H1 (cell line): Measurements from ENCODE around the gene KCNA2. TPM values are rescaled to one million over a fixed set of nuclear protein-coding genes. Genes with fewer than 3 reads are reported as not detected.

ENCODE experiments used
- CTCF ChIA-PET: fragments of 300-600 bp; sonication (Branson Sonifier 250); formaldehyde crosslinking; loops from one replicate; lab custom pipeline; 2021; ENCODE audit not compliant: partially characterized antibody; lab: Charles Lee
- POLR2A ChIA-PET: fragments of 300-600 bp; sonication (Branson Sonifier 250); formaldehyde crosslinking; loops from one replicate; lab custom pipeline; 2021; ENCODE audit warnings: inconsistent platforms; ENCODE audit not compliant: partially characterized antibody; lab: Charles Lee
- DNase-seq, 2 experiments: peaks; one replicate each; pipeline versions ENCODE4 v3.0.0 to v3.0.0-alpha.2; 2010 to 2022; ENCODE audit warnings: low spot score in 2 of 2, low read depth in 1 of 2, mixed read lengths in 1 of 2
- FAIRE-seq: peaks from 2 replicates; lab custom pipeline; 2011; peaks lifted over from hg19 to GRCh38; lab: Jason Lieb, UNC
- H2AFZ ChIP-seq: 2 replicates; pipeline ENCODE4 v1.8.1; 2012; ENCODE audit warnings: low read length, inconsistent platforms
- H2AK5ac ChIP-seq: 2 replicates; pipeline ENCODE4 v1.6.1; 2013; ENCODE audit warnings: low read depth, low read length
- H2BK120ac ChIP-seq: replicated peaks from 2 replicates; pipeline ENCODE3; 2013; ENCODE audit warnings: low read depth, low read length, inconsistent platforms
- H2BK12ac ChIP-seq: 2 replicates; pipeline ENCODE4 v1.6.1; 2013; ENCODE audit warnings: low read depth, low read length
- H2BK15ac ChIP-seq: 2 replicates; pipeline ENCODE4 v1.6.1; 2013; ENCODE audit warnings: low read length
- H2BK20ac ChIP-seq: 2 replicates; pipeline ENCODE4 v1.6.1; 2013; ENCODE audit warnings: low read length
- H2BK5ac ChIP-seq: 2 replicates; pipeline ENCODE4 v1.6.1; 2013; ENCODE audit warnings: low read depth, low read length
- H3K14ac ChIP-seq: 2 replicates; pipeline ENCODE4 v1.6.1; 2013; ENCODE audit warnings: inconsistent platforms; ENCODE audit not compliant: insufficient read length
- H3K18ac ChIP-seq: 2 replicates; pipeline ENCODE4 v1.6.1; 2013; ENCODE audit warnings: low read length; ENCODE audit errors: extremely low read depth
- H3K23ac ChIP-seq: 2 replicates; pipeline ENCODE4 v1.6.1; 2013; ENCODE audit warnings: inconsistent platforms; ENCODE audit not compliant: insufficient read length
- H3K23me2 ChIP-seq: 2 replicates; pipeline ENCODE4 v1.6.1; 2013; ENCODE audit warnings: low read depth, low read length
- H3K27ac ChIP-seq: 2 replicates; pipeline ENCODE4 v1.6.1; 2011; ENCODE audit warnings: low read depth, low read length, inconsistent platforms
- H3K27me3 ChIP-seq, 4 experiments: replicated peaks in 1 of 4; 1 replicate in 1 of 4; 2 replicates in 3 of 4; pipeline versions ENCODE4 v1.6.1 to v1.8.1; 2011 to 2013; ENCODE audit warnings: low read length in 3 of 4, mild to moderate bottlenecking in 3 of 4, inconsistent platforms in 2 of 4, mixed read lengths in 2 of 4, moderate library complexity in 1 of 4; ENCODE audit not compliant: control insufficient read depth in 3 of 4, insufficient read depth in 3 of 4; ENCODE audit errors: extremely low read depth in 1 of 4
- H3K36me3 ChIP-seq, 4 experiments: 2 replicates each; pipeline versions ENCODE4 v1.6.1 to v1.8.1; 2011 to 2013; ENCODE audit warnings: mild to moderate bottlenecking in 4 of 4, low read length in 3 of 4, moderate library complexity in 2 of 4, control low read depth in 1 of 4, inconsistent platforms in 1 of 4; ENCODE audit not compliant: insufficient read depth in 4 of 4, control insufficient read depth in 2 of 4
- H3K4ac ChIP-seq: replicated peaks from 2 replicates; pipeline ENCODE3; 2013; ENCODE audit warnings: low read length, low read depth, mixed read lengths, inconsistent platforms; ENCODE audit not compliant: insufficient read length
- H3K4me1 ChIP-seq, 4 experiments: replicated peaks in 1 of 4; 1 replicate in 1 of 4; 2 replicates in 3 of 4; pipeline versions ENCODE4 v1.6.1 to v1.8.1; 2011 to 2013; ENCODE audit warnings: low read length in 3 of 4, inconsistent platforms in 2 of 4, mixed read lengths in 1 of 4; ENCODE audit not compliant: insufficient read depth in 4 of 4, control insufficient read depth in 3 of 4
- H3K4me2 ChIP-seq, 2 experiments: 2 replicates each; pipeline versions ENCODE4 v1.6.1 to v1.8.1; 2011 to 2013; ENCODE audit warnings: low read depth in 2 of 2, low read length in 2 of 2, control low read depth in 1 of 2, inconsistent platforms in 1 of 2, mild to moderate bottlenecking in 1 of 2; ENCODE audit not compliant: insufficient read depth in 1 of 2
- H3K4me3 ChIP-seq, 4 experiments: fragments of 200-600, 300-600 bp in 1 of 4; sonication (generic), shearing (Covaris generic), sonication (Bioruptor Twin) in 1 of 4; 2 replicates each; pipeline versions ENCODE4 v1.5.1 to v1.8.1; 2011 to 2016; ENCODE audit warnings: low read length in 4 of 4, low read depth in 3 of 4, control low read depth in 2 of 4, inconsistent platforms in 2 of 4, mild to moderate bottlenecking in 2 of 4, mixed read lengths in 1 of 4, moderate library complexity in 1 of 4; ENCODE audit not compliant: insufficient read depth in 2 of 4; ENCODE audit errors: extremely low read depth in 1 of 4
- H3K56ac ChIP-seq: replicated peaks from 2 replicates; pipeline ENCODE3; 2013; ENCODE audit warnings: low read depth, mild to moderate bottlenecking, mixed read lengths, low read length, inconsistent platforms; ENCODE audit not compliant: insufficient read length
- H3K79me1 ChIP-seq: 2 replicates; pipeline ENCODE4 v1.6.1; 2013; ENCODE audit warnings: low read depth, low read length, control low read depth
- H3K79me2 ChIP-seq, 2 experiments: 2 replicates each; pipeline versions ENCODE4 v1.6.1 to v1.8.1; 2012 to 2013; ENCODE audit warnings: low read length in 2 of 2, mild to moderate bottlenecking in 2 of 2, inconsistent platforms in 1 of 2; ENCODE audit not compliant: insufficient read depth in 2 of 2, control insufficient read depth in 1 of 2
- H3K9ac ChIP-seq, 4 experiments: replicated peaks in 1 of 4; 1 replicate in 1 of 4; 2 replicates in 3 of 4; pipeline versions ENCODE4 v1.6.1 to v1.8.1; 2011 to 2013; ENCODE audit warnings: low read depth in 3 of 4, low read length in 3 of 4, control low read depth in 2 of 4, mild to moderate bottlenecking in 2 of 4, moderate library complexity in 2 of 4, inconsistent platforms in 1 of 4; ENCODE audit errors: extremely low read depth in 1 of 4
- H3K9me3 ChIP-seq, 2 experiments: 2 replicates each; pipeline versions ENCODE4 v1.6.1 to v1.8.1; 2012 to 2013; ENCODE audit warnings: mild to moderate bottlenecking in 2 of 2, moderate library complexity in 2 of 2, control low read depth in 1 of 2, inconsistent platforms in 1 of 2, low read depth in 1 of 2, low read length in 1 of 2, mixed read lengths in 1 of 2; ENCODE audit not compliant: insufficient read depth in 2 of 2
- H4K20me1 ChIP-seq, 2 experiments: replicated peaks in 1 of 2; 2 replicates each; pipeline versions ENCODE3 to v1.8.1; 2011 to 2013; ENCODE audit warnings: inconsistent platforms in 2 of 2, low read length in 2 of 2, mild to moderate bottlenecking in 1 of 2; ENCODE audit not compliant: insufficient read depth in 2 of 2, control insufficient read depth in 1 of 2
- H4K5ac ChIP-seq: 2 replicates; pipeline ENCODE4 v1.6.1; 2013; ENCODE audit warnings: low read length, low read depth, mixed read lengths, inconsistent platforms; ENCODE audit not compliant: insufficient read length
- H4K8ac ChIP-seq: 2 replicates; pipeline ENCODE4 v1.8.0; 2013; ENCODE audit warnings: mild to moderate bottlenecking, moderate library complexity, low read length, inconsistent platforms; ENCODE audit not compliant: insufficient read depth; ENCODE audit errors: extremely low read depth
- H4K91ac ChIP-seq: replicated peaks from 2 replicates; pipeline ENCODE3; 2013; ENCODE audit warnings: low read length, mixed read lengths, inconsistent platforms; ENCODE audit not compliant: insufficient read length
- CEBPB ChIP-seq: IDR thresholded peaks from 2 replicates; pipeline ENCODE4 v1.6.1; 2012; ENCODE audit warnings: low read depth, low read length
- EP300 ChIP-seq, 2 experiments: IDR thresholded peaks; 1 replicate in 1 of 2; 2 replicates in 1 of 2; pipeline ENCODE4 v1.6.1; 2011 to 2012; ENCODE audit warnings: low read depth in 2 of 2, low read length in 2 of 2, mild to moderate bottlenecking in 2 of 2, borderline replicate concordance in 1 of 2, inconsistent platforms in 1 of 2, moderate library complexity in 1 of 2
- KDM1A ChIP-seq: fragments of 200-600, 300-600 bp; sonication (generic); IDR thresholded peaks from 2 replicates; pipeline ENCODE4 v1.7.1; 2016; ENCODE audit warnings: mild to moderate bottlenecking, low read length, borderline replicate concordance
- MAX ChIP-seq: IDR thresholded peaks from 2 replicates; pipeline ENCODE4 v1.6.1; 2012; ENCODE audit warnings: inconsistent platforms
- NRF1 ChIP-seq: IDR thresholded peaks from 2 replicates; pipeline ENCODE4 v1.6.1; 2011; ENCODE audit warnings: mild to moderate bottlenecking, low read depth, low read length, improper control_type of control experiment
- PHF8 ChIP-seq: fragments of 200-600 bp; sonication (generic); conservative IDR thresholded peaks from 2 replicates; pipeline ENCODE4 v1.7.1; 2012; ENCODE audit warnings: low read depth, mild to moderate bottlenecking, inconsistent platforms, low read length, moderate library complexity
- POLR2AphosphoS5 ChIP-seq: IDR thresholded peaks from 2 replicates; pipeline ENCODE4 v1.6.1; 2011; ENCODE audit warnings: low read depth, low read length
- RXRA ChIP-seq: IDR thresholded peaks from 2 replicates; pipeline ENCODE4 v1.6.1; 2011; ENCODE audit warnings: low read depth, mild to moderate bottlenecking, low read length, moderate library complexity; ENCODE audit not compliant: insufficient read depth
- SIN3A ChIP-seq, 2 experiments: IDR thresholded peaks in 1 of 2; conservative IDR thresholded peaks in 1 of 2; 2 replicates each; pipeline ENCODE4 v1.6.1; 2011 to 2012; ENCODE audit warnings: low read length in 2 of 2, improper control_type of control experiment in 1 of 2, low read depth in 1 of 2, mild to moderate bottlenecking in 1 of 2
- SRF ChIP-seq: IDR thresholded peaks from 2 replicates; pipeline ENCODE4 v1.6.1; 2011; ENCODE audit warnings: mild to moderate bottlenecking, low read depth, low read length, moderate library complexity
- TEAD4 ChIP-seq: IDR thresholded peaks from 2 replicates; pipeline ENCODE4 v1.6.1; 2012; ENCODE audit warnings: low read depth, low read length, inconsistent platforms, mixed read lengths
- USF2 ChIP-seq: IDR thresholded peaks from 2 replicates; pipeline ENCODE4 v1.6.1; 2011; ENCODE audit warnings: low read length, improper control_type of control experiment
- YY1 ChIP-seq: IDR thresholded peaks from 2 replicates; pipeline ENCODE4 v1.6.1; 2011; ENCODE audit warnings: low read depth, mild to moderate bottlenecking, low read length
- WGBS, 2 experiments: shearing (Covaris generic) in 1 of 2; methylation state at CpG; one replicate each; pipeline versions ENCODE4 v1.1.6 to v1.1.7; 2013 to 2015; ENCODE audit warnings: low lambda C conversion rate in 2 of 2, mixed read lengths in 2 of 2, inconsistent platforms in 1 of 2, low coverage in 1 of 2, missing lambda C conversion rate in 1 of 2; ENCODE audit not compliant: insufficient replicate concordance in 2 of 2, insufficient coverage in 1 of 2, insufficient read length in 1 of 2; ENCODE audit errors: extremely low coverage in 1 of 2, missing lambda C conversion rate in 1 of 2; 5-methylcytosine and 5-hydroxymethylcytosine counted together
- polyA plus RNA-seq, 7 experiments: library from polyadenylated mRNA; depleted of rRNA in 3 of 7; stranded (reverse) in 5 of 7; unstranded in 2 of 7; fragments of >200 nt in 5 of 7; fragments of 200-250 nt in 2 of 7; gene quantifications; 1 replicate in 5 of 7; 2 replicates in 1 of 7; 4 replicates in 1 of 7; pipeline versions ENCODE4 v1.2.1 to v1.2.3, GENCODE V29; 2011 to 2013; ENCODE audit warnings: missing spikeins in 2 of 7, mixed read lengths in 2 of 7
- total RNA-seq: library from RNA; stranded (reverse); fragmentation: NEBNext Ultra II Directional; extraction: Animal tissue kit (Norgen Biotek cat#: 25700); gene quantifications from 2 replicates; pipeline ENCODE4 v1.2.1, GENCODE V29; 2021

KCNA2 gene
- total and polyA plus RNA-seq, 2 of the 8 experiments (the other 6 are each of a cell fraction or from before 2014, with no cell fraction given) = 0.26 to 0.78 TPM

GRCh38 chr1:110563089-110563488 is 43.1 kb downstream of the KCNA2 start:
- Histone ChIP-seq H4K5ac (no peak overlapping the region), H3K79me1 (no peaks in the 10 kb centered on the region), H3K23ac (no peak overlapping the region), H2BK120ac (no peak overlapping the region), H3K4ac (no peak overlapping the region), H2BK20ac (no peak overlapping the region), H3K27ac (no peak overlapping the region), H2AFZ (no peak overlapping the region), H3K14ac (no peak overlapping the region), H2AK5ac (no peak overlapping the region), H3K4me2 (no peak overlapping the region), H2BK5ac (no peak overlapping the region), H3K18ac (no peak overlapping the region), H3K9me3 (no peaks in the 10 kb centered on the region), H2BK15ac (no peak overlapping the region), H4K8ac (no peak overlapping the region), H3K4me3 (no peak overlapping the region), H3K9ac (no peak overlapping the region), H3K4me1 (peaks cover 0 to 4% (median 0%) of the 10 kb centered on the region in 4 experiments; a peak in 1 of 7 replicates), H3K79me2 (no peaks in the 10 kb centered on the region), H3K27me3 (peaks cover 0 to 3% (median under 1%) of the 10 kb centered on the region in 4 experiments; a peak in 4 of 7 replicates), H3K36me3 (no peaks in the 10 kb centered on the region), H3K56ac (no peak overlapping the region), H3K23me2 (no peaks in the 10 kb centered on the region), H4K20me1 (no peaks in the 10 kb centered on the region), H4K91ac (no peak overlapping the region), H2BK12ac (no peak overlapping the region)
- ChIA-PET POLR2A (no interaction called here), CTCF (interaction anchor here (1.2 to 5.1 kb wide), 5 partner anchors 9 to 103 kb away, joined by 3 to 19 read pairs (median 3); no protein-coding TSS in a partner anchor)
- DNase-seq (no peak), FAIRE-seq (no peak)
- WGBS, 2 experiments = 70% methylated on average over 4 of the region's 4 CpGs; no CpG with 5 or more reads in 1 of the 2 experiments
- TF ChIP-seq EP300 (IDR thresholded peaks at IDR 0.05; ENCODE audit: borderline replicate concordance in 1 of 2, low read depth in 2 of 2, low read length in 2 of 2) = no peak
- no peak for TF ChIP-seq CEBPB
- no peak for TF ChIP-seq YY1
- no peak for TF ChIP-seq SIN3A (conservative IDR thresholded peaks at IDR 0.05 in 1 of 2, IDR thresholded peaks at IDR 0.05 in 1 of 2; ENCODE audit: low read depth in 1 of 2, low read length in 2 of 2)
- TF ChIP-seq KDM1A = no peak
- TF ChIP-seq USF2 = no peak
- no peak for TF ChIP-seq NRF1
- no peak for TF ChIP-seq SRF
- no peak for TF ChIP-seq RXRA
- TF ChIP-seq TEAD4 = no peak
- no peak for TF ChIP-seq POLR2AphosphoS5
- TF ChIP-seq MAX = no peak
- TF ChIP-seq PHF8 = no peak
